NCI-H82 treated with DMSO at 0.1 percent for 48 hours (cell line): ENCODE data around the gene LRRC8E.
"Not testable (repeated sequence)": the region's sequence is repeated elsewhere in the genome, so short reads cannot be mapped to it uniquely, and the experiment has no call there.

Source experiments
- DNase-seq: peaks from one replicate; lab custom pipeline; 2025; ENCODE audit not compliant: unreplicated experiment; lab: John Stamatoyannopoulos, UW

Gene LRRC8E

DNA sequence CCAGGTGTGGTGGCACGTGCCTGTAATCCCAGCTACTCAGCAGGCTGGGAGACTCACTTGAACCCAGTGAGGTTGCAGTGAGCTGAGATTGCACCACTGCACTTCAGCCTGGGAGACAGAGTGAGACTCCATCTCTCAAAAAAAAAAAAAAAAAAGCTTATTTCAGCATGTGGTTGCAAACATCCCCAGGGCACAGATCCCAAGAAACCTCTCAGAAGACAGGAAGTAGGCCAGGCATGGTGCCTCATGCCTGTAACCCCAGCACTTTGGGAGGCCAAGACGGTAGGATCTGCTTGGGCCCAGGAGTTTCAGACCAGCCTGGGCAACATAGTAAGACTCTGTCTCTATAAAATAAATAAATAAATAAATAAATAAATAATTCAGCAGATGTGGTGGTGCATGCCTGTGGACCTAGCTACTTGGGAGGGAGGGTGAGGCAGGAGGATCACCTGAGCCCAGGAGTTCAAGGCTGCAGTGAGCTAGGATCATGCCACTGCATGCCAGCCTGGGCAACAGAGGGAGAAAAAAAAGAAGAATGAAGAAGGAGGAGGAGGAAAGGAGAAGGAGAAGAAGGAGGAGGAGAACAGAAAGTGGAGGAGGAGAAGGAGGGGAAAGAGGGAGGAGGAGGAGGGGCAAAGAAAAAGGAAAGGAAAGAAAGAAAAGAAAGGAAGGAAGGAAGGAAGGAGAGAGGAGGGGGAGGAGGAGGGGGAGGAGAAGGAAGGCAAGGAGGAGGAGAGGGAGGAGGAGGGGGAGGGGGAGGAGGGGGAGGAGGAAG lies 4.3 kb upstream of the LRRC8E start:
- no peak for DNase-seq

DNA sequence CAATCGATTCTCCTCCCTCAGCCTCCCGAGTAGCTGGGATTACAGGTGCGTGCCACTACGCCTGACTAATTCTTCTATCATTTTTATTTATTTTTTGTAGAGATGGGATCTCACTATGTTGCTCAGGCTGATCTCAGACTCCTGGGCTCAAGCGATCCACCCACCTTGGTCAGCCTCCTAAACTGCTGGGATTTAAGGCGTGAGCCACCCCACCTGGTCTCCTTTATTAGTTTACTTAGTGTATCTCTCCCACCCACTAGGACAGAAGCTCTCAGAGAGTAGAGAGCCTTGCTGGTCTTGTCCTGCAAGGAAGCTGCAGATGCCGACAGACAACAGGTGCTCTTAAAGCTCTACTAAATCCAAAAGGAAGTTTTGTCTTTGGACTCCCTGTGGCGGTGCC lies 2.5 kb upstream of the LRRC8E start:
- DNase-seq, result no peak

DNA sequence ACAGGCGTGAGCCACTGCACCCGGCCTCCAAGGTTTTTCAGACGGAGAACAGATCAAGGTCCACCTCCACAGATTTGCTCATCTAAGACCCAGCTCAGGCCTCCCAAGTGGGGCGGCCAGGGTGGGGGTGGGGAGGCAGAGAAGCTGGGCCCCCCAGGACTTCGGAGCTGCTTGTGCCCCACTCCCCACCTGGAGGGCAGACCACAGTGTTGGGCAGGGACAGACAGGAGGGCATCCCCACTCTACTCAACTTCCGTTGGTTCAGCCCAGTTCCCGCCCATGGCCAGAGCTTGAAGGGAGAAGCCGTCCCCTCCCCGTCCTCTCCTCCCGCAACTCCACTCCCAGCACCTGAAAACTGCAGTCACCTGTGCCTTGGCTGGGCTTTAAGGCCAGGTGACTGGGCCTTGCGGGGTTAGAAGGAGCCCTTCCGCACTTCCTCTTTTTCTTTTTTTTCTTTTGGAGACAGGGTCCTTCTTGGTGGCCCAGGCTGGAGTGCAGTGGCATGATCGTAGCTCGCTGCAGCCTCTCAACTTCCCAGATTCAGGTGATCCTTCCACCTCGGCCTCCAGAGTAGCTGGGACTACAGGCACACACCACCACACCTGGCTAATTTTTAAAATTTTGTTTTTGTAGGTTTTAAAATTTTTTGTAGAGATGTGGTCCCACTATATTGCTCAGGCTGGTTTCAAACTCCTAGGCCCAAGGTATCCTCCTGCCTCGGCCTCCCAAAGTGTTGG lies 734 bp upstream of the LRRC8E start:
- no peak for DNase-seq

- no peak for DNase-seq
Observed at GRCh38 chr19:7888826-7889217, 512 bp downstream of the LRRC8E start.

DNA sequence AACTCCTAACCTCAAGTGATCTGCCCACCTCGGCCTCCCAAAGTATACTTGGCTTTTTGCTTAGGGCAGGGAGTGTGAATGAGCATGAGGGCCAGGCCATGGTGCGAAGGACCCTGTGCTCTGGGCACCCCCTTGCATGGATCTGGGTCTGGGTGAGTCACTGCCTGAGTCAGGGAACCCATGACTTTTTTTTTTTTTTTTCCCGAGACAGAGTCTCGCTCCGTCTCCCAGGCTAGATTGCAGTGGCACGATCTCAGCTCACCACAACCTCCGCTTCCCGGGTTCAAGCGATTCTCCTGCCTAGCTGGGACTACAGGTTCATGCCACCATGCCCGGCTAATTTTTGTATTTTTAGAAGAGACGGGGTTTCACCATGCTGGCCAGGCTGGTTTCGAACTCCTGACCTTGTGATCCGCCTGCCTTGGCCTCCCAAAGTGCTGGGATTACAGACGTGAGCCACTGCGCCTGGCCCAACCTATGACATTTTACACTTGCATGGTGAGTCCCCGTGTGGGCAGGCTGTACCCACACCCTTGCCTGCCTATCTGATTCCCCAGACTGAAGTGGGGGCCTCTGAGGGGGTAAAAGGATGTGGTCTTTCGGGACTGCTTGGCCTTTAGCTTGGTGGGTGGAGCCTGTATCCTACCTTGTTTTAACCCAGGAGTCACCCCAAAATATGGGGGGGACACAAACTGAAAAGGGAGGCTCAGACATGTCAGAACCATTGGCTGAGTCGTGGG lies 5.2 kb downstream of the LRRC8E start:
- DNase-seq, result not testable (repeated sequence)

GRCh38 chr19:7894612-7895309 lies 6.5 kb downstream of the LRRC8E start:
- no peak for DNase-seq

DNA sequence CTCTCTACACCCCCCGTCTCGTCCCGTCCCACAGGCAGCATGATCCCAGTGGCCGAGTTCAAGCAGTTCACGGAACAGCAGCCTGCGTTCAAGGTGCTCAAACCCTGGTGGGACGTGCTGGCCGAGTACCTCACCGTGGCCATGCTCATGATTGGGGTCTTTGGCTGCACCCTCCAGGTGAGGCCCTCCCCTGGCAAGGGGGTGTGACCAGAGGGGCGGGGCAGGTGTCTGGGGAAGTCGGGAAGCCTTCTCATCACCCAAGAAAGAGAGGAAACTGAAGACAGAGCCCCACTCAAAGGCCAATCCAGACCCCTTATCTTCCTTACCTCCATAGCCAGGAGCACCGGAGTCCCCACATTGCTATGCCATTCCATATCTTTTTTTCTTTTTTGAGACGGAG lies 7.3 kb downstream of the LRRC8E start:
- DNase-seq, result no peak

- DNase-seq, result no peak
Observed at GRCh38 chr19:7897292-7897691, 9.0 kb downstream of the LRRC8E start.

GRCh38 chr19:7898967-7899366 lies 10.7 kb downstream of the LRRC8E start:
- DNase-seq, result no peak

GRCh38 chr19:7899751-7900378 lies 11.6 kb downstream of the LRRC8E start:
- DNase-seq, result no peak

DNA sequence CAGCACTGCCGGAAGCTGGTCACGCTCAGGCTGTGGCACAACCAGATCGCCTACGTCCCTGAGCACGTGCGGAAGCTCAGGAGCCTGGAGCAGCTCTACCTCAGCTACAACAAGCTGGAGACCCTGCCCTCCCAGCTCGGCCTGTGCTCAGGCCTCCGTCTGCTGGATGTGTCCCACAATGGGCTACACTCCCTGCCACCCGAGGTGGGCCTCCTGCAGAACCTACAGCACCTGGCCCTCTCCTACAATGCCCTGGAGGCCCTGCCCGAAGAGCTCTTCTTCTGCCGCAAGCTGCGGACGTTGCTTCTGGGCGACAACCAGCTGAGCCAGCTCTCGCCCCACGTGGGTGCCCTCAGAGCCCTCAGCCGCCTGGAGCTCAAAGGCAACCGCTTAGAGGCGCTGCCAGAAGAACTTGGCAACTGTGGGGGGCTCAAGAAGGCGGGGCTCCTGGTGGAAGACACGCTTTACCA lies 12.1 kb downstream of the LRRC8E start:
- no peak for DNase-seq

DNA sequence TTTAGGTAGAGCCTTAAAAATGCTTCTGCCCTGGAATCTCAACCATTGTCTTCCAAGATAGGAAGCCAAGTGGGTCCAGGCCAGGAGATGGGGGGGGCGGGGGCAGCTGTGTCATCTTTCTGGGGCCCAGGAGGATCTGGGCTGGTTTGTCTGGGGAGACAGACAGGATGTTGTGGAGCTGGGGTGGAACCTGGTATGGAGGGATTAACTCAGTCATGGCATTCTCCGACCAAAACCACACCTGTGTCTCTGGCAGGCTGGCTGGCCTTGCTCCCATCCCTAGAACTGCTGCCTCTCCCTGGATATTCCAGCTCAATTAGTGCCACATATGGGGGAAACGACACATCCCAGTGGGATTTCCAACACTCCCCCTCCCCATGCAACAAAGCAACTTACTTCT lies 12.6 kb downstream of the LRRC8E start:
- DNase-seq, result no peak

- no peak for DNase-seq
Observed at GRCh38 chr19:7901337-7901736, 13.0 kb downstream of the LRRC8E start.

GRCh38 chr19:7902796-7903243 lies 14.5 kb downstream of the LRRC8E start:
- no peak for DNase-seq

- DNase-seq, result peak; percentile 97
Observed at GRCh38 chr19:7903244-7904073, 15.1 kb downstream of the LRRC8E start, which contains the start of gene MAP2K7. MAP2K7 (plus strand) TSS chr19:7903877; CDS start chr19:7903945, 68 bp downstream.

- no peak for DNase-seq
Observed at GRCh38 chr19:7904074-7905020, 16.0 kb downstream of the LRRC8E start.

- no peak for DNase-seq
Observed at GRCh38 chr19:7905268-7905667, 17.0 kb downstream of the LRRC8E start.

- DNase-seq, result no peak
Observed at GRCh38 chr19:7905859-7906258, 17.5 kb downstream of the LRRC8E start.
